AG04450 (cell line): ENCODE measurements around the gene USP11. TPM values are rescaled to one million over a fixed set of nuclear protein-coding genes. Genes with fewer than 3 reads are reported as not detected.

Source experiments
- CTCF ChIA-PET: fragments of 300-600, 350-600 bp; formaldehyde crosslinking; extraction: SDS; loops from one replicate; lab custom pipeline; 2022; ENCODE audit warnings: antibody characterized with exemption, inconsistent platforms; lab: Charles Lee
- POLR2A ChIA-PET: fragments of 350-600 bp; formaldehyde crosslinking; extraction: SDS; loops from one replicate; lab custom pipeline; 2021; ENCODE audit warnings: antibody characterized with exemption, inconsistent platforms; lab: Yijun Ruan, JAX
- DNase-seq: peaks from one replicate; pipeline ENCODE4 v3.0.0-alpha.2; 2011; ENCODE audit warnings: low read depth, low spot score
- H3K27ac ChIP-seq: one replicate; pipeline ENCODE4 v1.5.1; 2012; ENCODE audit warnings: low read depth, low read length, control low read depth
- H3K27me3 ChIP-seq: one replicate; pipeline ENCODE4 v1.6.0; 2012; ENCODE audit warnings: low read length; ENCODE audit not compliant: control insufficient read depth, insufficient read depth
- H3K4me3 ChIP-seq: 2 replicates; pipeline ENCODE4 v1.5.1; 2011; ENCODE audit warnings: mild to moderate bottlenecking, low read depth, low read length, control low read depth
- H3K9me3 ChIP-seq: 2 replicates; pipeline ENCODE4 v1.5.1; 2012; ENCODE audit warnings: low read length; ENCODE audit not compliant: control insufficient read depth, insufficient read depth
- polyA plus RNA-seq: library from polyadenylated mRNA; depleted of rRNA; stranded (reverse); fragments of >200 nt; gene quantifications from 2 replicates; pipeline ENCODE4 v1.2.3, GENCODE V29; 2011
- TF ChIP-seq, protein P1 (sequence below): IDR thresholded peaks from 2 replicates; pipeline ENCODE4 v1.5.1; 2011; ENCODE audit warnings: low read depth, low read length, control low read depth, inconsistent platforms

The USP11 gene
- polyA plus RNA-seq, 1 experiment, result 31.5 TPM

- CTCF ChIA-PET, result no interaction called here
- H3K9me3 ChIP-seq, result no peaks in the 10 kb centered on the region
- POLR2A ChIA-PET, result no interaction called here
- H3K27me3 ChIP-seq, result no peaks in the 10 kb centered on the region
- H3K4me3 ChIP-seq, result no peak overlapping the region
- TF ChIP-seq, protein P1, sequence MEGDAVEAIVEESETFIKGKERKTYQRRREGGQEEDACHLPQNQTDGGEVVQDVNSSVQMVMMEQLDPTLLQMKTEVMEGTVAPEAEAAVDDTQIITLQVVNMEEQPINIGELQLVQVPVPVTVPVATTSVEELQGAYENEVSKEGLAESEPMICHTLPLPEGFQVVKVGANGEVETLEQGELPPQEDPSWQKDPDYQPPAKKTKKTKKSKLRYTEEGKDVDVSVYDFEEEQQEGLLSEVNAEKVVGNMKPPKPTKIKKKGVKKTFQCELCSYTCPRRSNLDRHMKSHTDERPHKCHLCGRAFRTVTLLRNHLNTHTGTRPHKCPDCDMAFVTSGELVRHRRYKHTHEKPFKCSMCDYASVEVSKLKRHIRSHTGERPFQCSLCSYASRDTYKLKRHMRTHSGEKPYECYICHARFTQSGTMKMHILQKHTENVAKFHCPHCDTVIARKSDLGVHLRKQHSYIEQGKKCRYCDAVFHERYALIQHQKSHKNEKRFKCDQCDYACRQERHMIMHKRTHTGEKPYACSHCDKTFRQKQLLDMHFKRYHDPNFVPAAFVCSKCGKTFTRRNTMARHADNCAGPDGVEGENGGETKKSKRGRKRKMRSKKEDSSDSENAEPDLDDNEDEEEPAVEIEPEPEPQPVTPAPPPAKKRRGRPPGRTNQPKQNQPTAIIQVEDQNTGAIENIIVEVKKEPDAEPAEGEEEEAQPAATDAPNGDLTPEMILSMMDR, result no peak
- no peak for DNase-seq
- no peak overlapping the region for H3K27ac ChIP-seq
Measured at GRCh38 chrX:47206316-47206715, 26.5 kb upstream of the USP11 start.

- Histone ChIP-seq H3K27me3 (no peaks in the 10 kb centered on the region), H3K9me3 (no peaks in the 10 kb centered on the region), H3K27ac (no peak overlapping the region), H3K4me3 (no peak overlapping the region)
- ChIA-PET POLR2A (no interaction called here), CTCF (no interaction called here)
- DNase-seq, result no peak
- TF ChIP-seq, protein P1, result no peak
Measured at GRCh38 chrX:47208108-47208507, 24.7 kb upstream of the USP11 start.

DNA sequence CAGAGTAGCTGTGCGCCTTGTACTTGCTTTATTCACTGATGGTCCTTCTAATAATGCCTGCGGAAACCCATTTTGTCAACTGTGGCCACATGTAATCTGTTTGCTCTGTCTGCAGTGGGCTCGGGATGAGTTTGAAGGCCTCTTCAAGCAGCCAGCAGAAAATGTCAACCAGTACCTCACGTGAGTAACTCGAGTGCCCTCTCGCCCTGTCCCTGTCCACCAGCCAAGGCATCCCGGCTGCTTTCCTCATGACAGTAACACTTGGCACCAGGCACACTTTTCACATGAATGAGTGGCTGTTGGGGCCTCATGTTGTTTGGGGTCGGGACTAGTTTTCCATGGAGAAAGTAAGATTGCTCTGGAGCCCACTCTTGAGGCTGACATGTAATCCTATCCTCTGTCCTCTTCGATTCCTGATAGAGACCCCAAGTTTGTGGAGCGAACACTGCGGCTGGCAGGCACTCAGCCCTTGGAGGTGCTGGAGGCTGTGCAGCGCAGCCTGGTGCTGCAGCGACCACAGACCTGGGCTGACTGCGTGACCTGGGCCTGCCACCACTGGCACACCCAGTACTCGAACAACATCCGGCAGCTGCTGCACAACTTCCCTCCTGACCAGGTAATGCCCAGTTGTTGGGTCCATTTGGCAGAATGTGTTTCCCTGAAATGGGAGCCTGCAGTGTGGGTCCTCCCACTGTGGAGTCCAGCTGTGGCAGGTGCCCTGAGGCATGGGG, 23.1 kb upstream of the USP11 start:
- Histone ChIP-seq H3K27me3 (no peaks in the 10 kb centered on the region), H3K4me3 (no peak overlapping the region), H3K27ac (no peak overlapping the region), H3K9me3 (no peaks in the 10 kb centered on the region)
- DNase-seq, result no peak
- ChIA-PET CTCF (no interaction called here), POLR2A (interaction anchor here (1.1 kb wide), 1 partner anchor 10 kb away, joined by 4 read pairs; no protein-coding TSS in a partner anchor)
- TF ChIP-seq, protein P1, result no peak

DNA sequence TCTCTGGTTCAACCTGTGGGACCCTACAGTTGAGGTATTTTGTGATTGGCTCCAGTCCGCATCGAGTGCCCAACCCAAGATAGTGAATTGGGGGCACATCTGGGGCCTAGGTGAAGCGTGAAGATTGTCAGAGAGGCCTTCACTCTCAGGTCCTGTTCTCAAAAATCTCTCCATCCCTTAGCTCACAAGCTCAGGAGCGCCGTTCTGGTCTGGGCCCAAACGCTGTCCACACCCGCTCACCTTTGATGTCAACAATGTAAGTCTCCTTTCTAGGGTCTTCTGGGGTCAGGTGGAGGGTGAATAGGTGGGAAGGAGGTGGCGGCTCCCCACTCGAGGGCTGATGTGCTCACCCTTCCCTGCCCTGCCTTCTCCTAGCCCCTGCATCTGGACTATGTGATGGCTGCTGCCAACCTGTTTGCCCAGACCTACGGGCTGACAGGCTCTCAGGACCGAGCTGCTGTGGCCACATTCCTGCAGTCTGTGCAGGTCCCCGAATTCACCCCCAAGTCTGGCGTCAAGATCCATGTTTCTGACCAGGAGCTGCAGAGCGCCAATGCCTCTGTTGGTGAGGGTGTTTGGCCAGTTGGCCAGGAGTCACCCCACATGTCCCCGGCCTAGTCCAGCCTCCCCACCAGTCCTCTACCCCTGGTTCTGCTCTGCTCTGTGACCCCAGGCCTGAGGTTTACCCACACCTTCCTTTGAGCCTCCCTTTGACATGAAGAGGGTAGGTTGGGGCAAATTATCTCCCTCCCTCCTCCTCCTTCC, 22.0 kb upstream of the USP11 start:
- no peaks in the 10 kb centered on the region for H3K9me3 ChIP-seq
- no peak overlapping the region for H3K27ac ChIP-seq
- no peak for DNase-seq
- ChIA-PET POLR2A (no interaction called here), CTCF (no interaction called here)
- TF ChIP-seq, protein P1, result no peak
- H3K4me3 ChIP-seq, result no peak overlapping the region
- no peaks in the 10 kb centered on the region for H3K27me3 ChIP-seq
